HepG2 (cell line): Measurements from ENCODE around the gene GDF9. TPM values are rescaled to one million over a fixed set of nuclear protein-coding genes. Genes with fewer than 3 reads are reported as not detected.
A peak's percentile ranks its signal among the peaks of the same experiment; 100 is the strongest.

Experiments used
- E2F2 ChIP-seq: sonication (generic); formaldehyde crosslinking; IDR thresholded peaks from 2 replicates; pipeline ENCODE4 v1.4.0; 2020; ENCODE audit warnings: missing genetic modification reagents, borderline replicate concordance
- MTA1 ChIP-seq: sonication (generic); formaldehyde crosslinking; IDR thresholded peaks from 2 replicates; pipeline ENCODE4 v1.4.0; 2020; ENCODE audit warnings: missing genetic modification reagents, mild to moderate bottlenecking, borderline replicate concordance
- NRL ChIP-seq: sonication (generic); formaldehyde crosslinking; IDR thresholded peaks from 2 replicates; pipeline ENCODE4 v1.5.0; 2020; ENCODE audit warnings: missing genetic modification reagents, mild to moderate bottlenecking, moderate library complexity, borderline replicate concordance
- PHF5A ChIP-seq: IDR thresholded peaks from one replicate; pipeline ENCODE4 v1.6.1; 2018; ENCODE audit warnings: low read depth, missing genetic modification reagents; ENCODE audit not compliant: unreplicated experiment
- POLR2A ChIP-seq, 2 experiments: IDR thresholded peaks; 2 replicates each; pipeline ENCODE4 v1.6.1; 2011; ENCODE audit warnings: low read depth in 2 of 2, low read length in 2 of 2, mild to moderate bottlenecking in 1 of 2, moderate library complexity in 1 of 2; ENCODE audit not compliant: insufficient read depth in 1 of 2
- TEF ChIP-seq: sonication (generic); formaldehyde crosslinking; IDR thresholded peaks from 2 replicates; pipeline ENCODE4 v1.5.0; 2020; ENCODE audit warnings: missing genetic modification reagents
- ZBTB3 ChIP-seq: sonication (generic); formaldehyde crosslinking; IDR thresholded peaks from 2 replicates; pipeline ENCODE4 v1.4.0; 2020; ENCODE audit warnings: low read depth, mild to moderate bottlenecking, moderate library complexity, missing genetic modification reagents, borderline replicate concordance
- ZMYM4 ChIP-seq: sonication (generic); formaldehyde crosslinking; IDR thresholded peaks from 2 replicates; pipeline ENCODE4 v1.8.1; 2023; ENCODE audit warnings: mild to moderate bottlenecking, missing genetic modification reagents
- ZNF354B ChIP-seq: sonication (generic); formaldehyde crosslinking; IDR thresholded peaks from 2 replicates; pipeline ENCODE4 v1.8.0; 2022; ENCODE audit warnings: mild to moderate bottlenecking, missing genetic modification reagents
- ZNF431 ChIP-seq: sonication (generic); formaldehyde crosslinking; IDR thresholded peaks from 2 replicates; pipeline ENCODE4 v1.9.0; 2022; ENCODE audit warnings: missing genetic modification reagents, low read depth, mild to moderate bottlenecking, borderline replicate concordance
- ZNF468 ChIP-seq: sonication (generic); formaldehyde crosslinking; IDR thresholded peaks from 2 replicates; pipeline ENCODE4 v1.8.0; 2022; ENCODE audit warnings: mild to moderate bottlenecking, moderate library complexity, missing genetic modification reagents
- ZNF772 ChIP-seq: sonication (generic); formaldehyde crosslinking; IDR thresholded peaks from 2 replicates; pipeline ENCODE4 v1.5.0; 2020; ENCODE audit warnings: mild to moderate bottlenecking, missing genetic modification reagents
- ZNF883 ChIP-seq: sonication (generic); formaldehyde crosslinking; IDR thresholded peaks from 2 replicates; pipeline ENCODE4 v1.5.1; 2020; ENCODE audit warnings: mild to moderate bottlenecking, missing genetic modification reagents; ENCODE audit errors: not compliant biosample characterization
- ZSCAN25 ChIP-seq: sonication (generic); formaldehyde crosslinking; IDR thresholded peaks from 2 replicates; pipeline ENCODE4 v1.8.0; 2022; ENCODE audit warnings: mild to moderate bottlenecking, missing genetic modification reagents
- polyA plus RNA-seq, 8 experiments: library from polyadenylated mRNA; depleted of rRNA in 3 of 8; stranded (reverse) in 7 of 8; unstranded in 1 of 8; fragments of >200 nt; fragmentation: Illumina TruSeq in 4 of 8; extraction: Trizol in 4 of 8; gene quantifications; 2 replicates each; pipeline versions ENCODE4 v1.2.1 to v1.2.3, GENCODE V29; 2011 to 2016; ENCODE audit warnings: low read depth in 4 of 8, missing spikeins in 1 of 8, mixed read lengths in 1 of 8; ENCODE audit not compliant: insufficient read depth in 1 of 8
- total RNA-seq, 5 experiments: library from RNA; depleted of rRNA; stranded (reverse); fragments of >200 nt; fragmentation: Illumina TruSeq; extraction: Trizol; gene quantifications; 2 replicates each; pipeline ENCODE4 v1.2.3, GENCODE V29; 2016; ENCODE audit warnings: low read depth in 1 of 5
- TF ChIP-seq, protein P1 (sequence below): sonication (generic); formaldehyde crosslinking; IDR thresholded peaks from 2 replicates; pipeline ENCODE4 v1.4.0; 2020; ENCODE audit warnings: mild to moderate bottlenecking, missing genetic modification reagents
- TF ChIP-seq, protein P2 (sequence below): sonication (generic); formaldehyde crosslinking; IDR thresholded peaks from 2 replicates; pipeline ENCODE4 v1.5.1; 2020; ENCODE audit warnings: missing genetic modification reagents, mild to moderate bottlenecking, borderline replicate concordance
- TF ChIP-seq, protein P3 (sequence below): sonication (generic); formaldehyde crosslinking; IDR thresholded peaks from 2 replicates; pipeline ENCODE4 v1.8.0; 2022; ENCODE audit warnings: missing genetic modification reagents, low read depth, mild to moderate bottlenecking, borderline replicate concordance

The GDF9 gene
- total and polyA plus RNA-seq, 2 of the 13 experiments (the other 11 are each of a cell fraction or from before 2014, with no cell fraction given) = 0.33 to 0.38 TPM

- TF ChIP-seq, protein P1, sequence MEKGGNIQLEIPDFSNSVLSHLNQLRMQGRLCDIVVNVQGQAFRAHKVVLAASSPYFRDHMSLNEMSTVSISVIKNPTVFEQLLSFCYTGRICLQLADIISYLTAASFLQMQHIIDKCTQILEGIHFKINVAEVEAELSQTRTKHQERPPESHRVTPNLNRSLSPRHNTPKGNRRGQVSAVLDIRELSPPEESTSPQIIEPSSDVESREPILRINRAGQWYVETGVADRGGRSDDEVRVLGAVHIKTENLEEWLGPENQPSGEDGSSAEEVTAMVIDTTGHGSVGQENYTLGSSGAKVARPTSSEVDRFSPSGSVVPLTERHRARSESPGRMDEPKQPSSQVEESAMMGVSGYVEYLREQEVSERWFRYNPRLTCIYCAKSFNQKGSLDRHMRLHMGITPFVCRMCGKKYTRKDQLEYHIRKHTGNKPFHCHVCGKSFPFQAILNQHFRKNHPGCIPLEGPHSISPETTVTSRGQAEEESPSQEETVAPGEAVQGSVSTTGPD (CRISPR knock-in tag) = no peak
- no peak for TF ChIP-seq ZNF883 (CRISPR knock-in tag)
- TF ChIP-seq PHF5A (CRISPR knock-in tag) = no peak
- TF ChIP-seq, protein P2, sequence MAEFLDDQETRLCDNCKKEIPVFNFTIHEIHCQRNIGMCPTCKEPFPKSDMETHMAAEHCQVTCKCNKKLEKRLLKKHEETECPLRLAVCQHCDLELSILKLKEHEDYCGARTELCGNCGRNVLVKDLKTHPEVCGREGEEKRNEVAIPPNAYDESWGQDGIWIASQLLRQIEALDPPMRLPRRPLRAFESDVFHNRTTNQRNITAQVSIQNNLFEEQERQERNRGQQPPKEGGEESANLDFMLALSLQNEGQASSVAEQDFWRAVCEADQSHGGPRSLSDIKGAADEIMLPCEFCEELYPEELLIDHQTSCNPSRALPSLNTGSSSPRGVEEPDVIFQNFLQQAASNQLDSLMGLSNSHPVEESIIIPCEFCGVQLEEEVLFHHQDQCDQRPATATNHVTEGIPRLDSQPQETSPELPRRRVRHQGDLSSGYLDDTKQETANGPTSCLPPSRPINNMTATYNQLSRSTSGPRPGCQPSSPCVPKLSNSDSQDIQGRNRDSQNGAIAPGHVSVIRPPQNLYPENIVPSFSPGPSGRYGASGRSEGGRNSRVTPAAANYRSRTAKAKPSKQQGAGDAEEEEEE (CRISPR knock-in tag) = no peak
- TF ChIP-seq ZBTB3 (CRISPR knock-in tag) = peak; percentile 18; the same call in 1 of the 2 replicates
- no peak for TF ChIP-seq TEF (CRISPR knock-in tag)
- no peak for TF ChIP-seq E2F2 (CRISPR knock-in tag)
- 0 out of 2 replicates have a peak, but pooled peaks have one; percentile 57 for TF ChIP-seq NRL (CRISPR knock-in tag)
- TF ChIP-seq ZNF431 (CRISPR knock-in tag) = 0 out of 2 replicates have a peak, but pooled peaks have one; percentile 27
- TF ChIP-seq ZNF468 = no peak
- no peak for TF ChIP-seq ZNF354B
- TF ChIP-seq MTA1 = no peak
- no peak for TF ChIP-seq POLR2A (IDR thresholded peaks at IDR 0.05; ENCODE audit: insufficient read depth in 1 of 2, low read depth in 2 of 2, low read length in 2 of 2)
- TF ChIP-seq, protein P3, sequence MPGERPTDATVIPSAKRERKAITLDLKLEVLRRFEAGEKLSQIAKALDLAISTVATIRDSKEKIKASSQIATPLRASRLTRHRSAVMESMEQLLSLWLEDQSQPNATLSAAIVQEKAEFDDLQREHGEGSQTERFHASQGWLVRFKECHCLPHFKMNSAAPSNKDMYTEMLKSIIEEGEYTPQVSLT (CRISPR knock-in tag) = no peak
- TF ChIP-seq ZSCAN25 (CRISPR knock-in tag) = no peak
- TF ChIP-seq ZNF772 (CRISPR knock-in tag) = no peak
- TF ChIP-seq ZMYM4 (CRISPR knock-in tag) = no peak
These were observed 464 bp downstream of the GDF9 start (continued) for GRCh38 chr5:132865668-132866341.
